Colonic mucosa (tissue), 4 donors: Measurements from ENCODE around the gene PLIN5. TPM values are rescaled to one million over a fixed set of nuclear protein-coding genes. Genes with fewer than 3 reads are reported as not detected.

Experiments
- DNase-seq: peaks from one replicate; pipeline ENCODE4 v3.0.0-alpha.2; 2020
- H3K27ac ChIP-seq: fragments of 200-600 bp; one replicate; pipeline ENCODE4 v1.8.0; 2021
- H3K27me3 ChIP-seq: fragments of 200-600 bp; one replicate; pipeline ENCODE4 v1.8.0; 2021
- H3K36me3 ChIP-seq: fragments of 200-600 bp; one replicate; pipeline ENCODE4 v1.8.0; 2021
- H3K4me1 ChIP-seq: fragments of 200-600 bp; one replicate; pipeline ENCODE4 v1.8.0; 2021; ENCODE audit warnings: mild to moderate bottlenecking
- H3K4me3 ChIP-seq: fragments of 200-600 bp; one replicate; pipeline ENCODE4 v1.8.0; 2021
- H3K9ac ChIP-seq, 2 donors: one replicate each; pipeline ENCODE4 v1.7.0; 2013; ENCODE audit warnings: control low read depth in 2 of 2, low read depth in 2 of 2, low read length in 2 of 2
- H3K9me3 ChIP-seq: fragments of 200-600 bp; one replicate; pipeline ENCODE4 v1.8.0; 2021
- intact Hi-C: fragments of 100-400 bp; cut with DNase I; formaldehyde crosslinking; loops from one replicate; pipeline ENCODE4 v1.14.1; 2022
- total RNA-seq, 2 donors: library from RNA; stranded (reverse); fragmentation: NEBNext Ultra II Directional in 1 of 2; extraction: Animal tissue kit (Norgen Biotek cat#: 25700) in 1 of 2; gene quantifications; one replicate each; pipeline ENCODE4 v1.2.1, GENCODE V29; 2021
- TF ChIP-seq, protein P1 (sequence below): fragments of 200-600 bp; IDR thresholded peaks from one replicate; pipeline ENCODE4 v1.8.0; 2022; ENCODE audit warnings: antibody characterized with exemption, mild to moderate bottlenecking
- donor health status: healthy.
- donor health status: DM: no; HTN: no; CAD: no.
- donor health status: DM: no; HTN: no; CAD: no.

Gene PLIN5
- 1 to 10 TPM; 2.0 to 3.5 TPM for total RNA-seq

DNA sequence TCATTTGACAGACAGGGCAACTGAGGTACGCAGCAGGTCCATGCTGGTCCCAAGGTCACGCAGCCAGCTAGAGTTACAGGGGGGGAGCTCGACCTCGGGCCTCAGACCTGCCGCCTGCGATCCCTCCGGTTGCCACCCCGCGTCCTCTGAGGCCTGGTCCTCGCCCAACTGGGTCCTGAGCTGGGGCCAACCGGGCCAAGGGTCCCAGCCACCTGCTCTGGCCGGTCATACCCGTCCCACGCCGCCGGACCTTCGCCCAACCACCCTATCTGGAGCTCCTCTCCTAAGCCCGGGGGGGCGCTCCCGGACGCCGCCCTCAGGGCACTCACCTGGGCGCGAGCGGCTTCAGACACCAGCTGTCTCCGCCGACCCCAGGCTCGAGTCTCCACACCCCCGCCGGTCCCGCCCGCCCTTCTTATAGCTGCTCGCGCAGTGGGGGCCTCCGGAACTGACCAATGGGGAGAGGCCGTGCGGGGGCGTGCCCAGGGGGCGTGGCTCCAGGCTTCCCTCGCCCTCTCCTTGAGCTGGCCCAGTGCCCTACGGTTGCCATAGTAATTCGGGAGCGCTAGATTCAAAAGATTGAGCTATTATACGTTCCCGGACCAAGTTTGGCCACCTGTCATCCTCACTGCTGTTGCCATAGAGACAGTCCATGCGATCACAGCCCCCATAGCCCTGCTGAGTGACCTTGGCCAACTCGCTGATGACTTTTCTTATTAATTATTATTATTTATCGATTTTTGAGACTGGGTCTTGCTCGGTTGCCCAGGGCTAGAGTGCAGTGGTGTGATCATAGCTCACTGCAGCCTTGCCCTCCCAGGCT lies at the start of gene PLIN5:
Gene PLIN5 (minus strand): TSS at position 389 of the 823 bp plus-strand sequence. CDS start 1,150 bp downstream, outside the sequence.
- Histone ChIP-seq H3K4me3 (peak within 1 kb of the TSS; percentile 32), H3K9ac (no peak within 1 kb of the TSS), H3K36me3 (no peaks in the 10 kb centered on the region), H3K4me1 (no peaks in the 10 kb centered on the region), H3K27ac (no peak within 1 kb of the TSS), H3K27me3 (no peaks in the 10 kb centered on the region), H3K9me3 (no peaks in the 10 kb centered on the region)
- TF ChIP-seq, protein P1, sequence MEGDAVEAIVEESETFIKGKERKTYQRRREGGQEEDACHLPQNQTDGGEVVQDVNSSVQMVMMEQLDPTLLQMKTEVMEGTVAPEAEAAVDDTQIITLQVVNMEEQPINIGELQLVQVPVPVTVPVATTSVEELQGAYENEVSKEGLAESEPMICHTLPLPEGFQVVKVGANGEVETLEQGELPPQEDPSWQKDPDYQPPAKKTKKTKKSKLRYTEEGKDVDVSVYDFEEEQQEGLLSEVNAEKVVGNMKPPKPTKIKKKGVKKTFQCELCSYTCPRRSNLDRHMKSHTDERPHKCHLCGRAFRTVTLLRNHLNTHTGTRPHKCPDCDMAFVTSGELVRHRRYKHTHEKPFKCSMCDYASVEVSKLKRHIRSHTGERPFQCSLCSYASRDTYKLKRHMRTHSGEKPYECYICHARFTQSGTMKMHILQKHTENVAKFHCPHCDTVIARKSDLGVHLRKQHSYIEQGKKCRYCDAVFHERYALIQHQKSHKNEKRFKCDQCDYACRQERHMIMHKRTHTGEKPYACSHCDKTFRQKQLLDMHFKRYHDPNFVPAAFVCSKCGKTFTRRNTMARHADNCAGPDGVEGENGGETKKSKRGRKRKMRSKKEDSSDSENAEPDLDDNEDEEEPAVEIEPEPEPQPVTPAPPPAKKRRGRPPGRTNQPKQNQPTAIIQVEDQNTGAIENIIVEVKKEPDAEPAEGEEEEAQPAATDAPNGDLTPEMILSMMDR: no peak
- intact Hi-C loops: no loop called here
- peak; percentile 87 for DNase-seq

DNA sequence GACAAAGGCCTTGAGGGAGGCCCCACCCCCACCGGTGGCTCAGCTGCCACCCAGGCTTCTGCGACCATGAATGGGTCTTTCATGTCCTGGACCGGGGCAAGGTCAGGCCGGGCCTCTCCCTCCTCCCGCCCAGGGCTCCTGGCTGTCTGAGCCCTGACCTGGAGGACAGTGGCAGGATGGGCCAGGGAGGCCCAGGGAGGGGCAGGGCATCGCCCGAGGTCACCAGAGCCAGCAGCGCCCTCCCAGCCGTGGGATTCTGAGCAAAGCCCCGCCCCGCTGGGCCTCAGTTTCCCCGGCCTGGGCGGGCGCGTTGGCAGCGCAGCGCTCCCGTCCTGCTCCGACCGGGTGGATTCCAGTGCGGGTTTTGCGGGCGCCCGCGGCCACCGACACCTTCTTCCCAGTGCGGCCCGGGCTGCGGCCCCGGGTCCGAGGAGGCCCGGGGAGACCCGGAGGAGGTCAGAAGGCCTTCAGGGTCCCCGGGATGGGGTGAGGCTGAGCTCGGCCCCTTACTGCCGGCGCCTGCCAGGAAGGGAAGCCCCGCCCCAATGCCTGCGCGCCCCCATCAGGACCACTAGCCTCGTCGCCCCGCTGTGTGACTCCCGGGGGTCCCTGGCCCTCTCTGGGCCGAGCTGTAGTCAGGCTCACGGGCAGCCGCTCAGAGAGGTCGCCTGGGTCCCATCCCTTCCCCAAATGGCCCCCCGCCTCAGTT lies 49.1 kb upstream of the PLIN5 start:
- H3K27me3 ChIP-seq: peaks cover 49% of the 10 kb centered on the region
- peak; percentile 28 for DNase-seq
- peak overlapping the region in 1 of 2 donors; percentile 24 for H3K9ac ChIP-seq

GRCh38 chr19:4582980-4583842 lies 48.2 kb upstream of the PLIN5 start:
- intact Hi-C loops: no loop called here
- TF ChIP-seq, protein P1: no peak
- Histone ChIP-seq H3K4me3 (no peak overlapping the region), H3K9me3 (no peaks in the 10 kb centered on the region), H3K27me3 (peaks cover 54% of the 10 kb centered on the region), H3K4me1 (peaks cover 5% of the 10 kb centered on the region), H3K27ac (no peak overlapping the region), H3K36me3 (no peaks in the 10 kb centered on the region), H3K9ac (no peak overlapping the region)
- DNase-seq: no peak

More for the DNA sequence above, 49.1 kb upstream of the PLIN5 start:
- Histone ChIP-seq H3K36me3 (no peaks in the 10 kb centered on the region), H3K9me3 (no peaks in the 10 kb centered on the region), H3K27ac (no peak overlapping the region), H3K4me1 (peaks cover 5% of the 10 kb centered on the region), H3K4me3 (no peak overlapping the region)
- TF ChIP-seq, protein P1: no peak
- intact Hi-C loops: no loop called here

GRCh38 chr19:4581666-4582553 lies 46.9 kb upstream of the PLIN5 start:
- Histone ChIP-seq H3K4me1 (peaks cover 5% of the 10 kb centered on the region), H3K36me3 (no peaks in the 10 kb centered on the region), H3K4me3 (no peak overlapping the region), H3K27ac (no peak overlapping the region), H3K27me3 (peaks cover 54% of the 10 kb centered on the region), H3K9ac (no peak overlapping the region), H3K9me3 (no peaks in the 10 kb centered on the region)
- TF ChIP-seq, protein P1: no peak
- DNase-seq: no peak
- intact Hi-C loops: no loop called here
